Skeletal muscle cell (primary cell): ENCODE data around the gene ADCYAP1R1.
"Not testable (repeated sequence)": the region's sequence is repeated elsewhere in the genome, so short reads cannot be mapped to it uniquely, and the experiment has no call there.

Experiments used
- DNase-seq: peaks from one replicate; pipeline ENCODE4 v3.0.0-alpha.2; 2010; ENCODE audit warnings: low read depth
- H3K4me3 ChIP-seq: 2 replicates; pipeline ENCODE4 v1.5.1; 2011; ENCODE audit warnings: low read depth, mild to moderate bottlenecking, control low read depth, low read length, moderate library complexity

The ADCYAP1R1 gene

GRCh38 chr7:31120800-31121513 lies 68.8 kb downstream of the ADCYAP1R1 start:
- no peak overlapping the region for H3K4me3 ChIP-seq
- DNase-seq = no peak

GRCh38 chr7:31121601-31122000 lies 69.5 kb downstream of the ADCYAP1R1 start:
- no peak overlapping the region for H3K4me3 ChIP-seq

GRCh38 chr7:31122649-31123058 lies 70.5 kb downstream of the ADCYAP1R1 start:
- H3K4me3 ChIP-seq = no peak overlapping the region
- DNase-seq = peak; percentile 46

More at GRCh38 chr7:31121601-31122000, 69.5 kb downstream of the ADCYAP1R1 start:
- DNase-seq = no peak

GRCh38 chr7:31123321-31123720 lies 71.2 kb downstream of the ADCYAP1R1 start:
- H3K4me3 ChIP-seq = no peak overlapping the region
- no peak for DNase-seq

GRCh38 chr7:31123726-31124125 lies 71.6 kb downstream of the ADCYAP1R1 start:
- DNase-seq = no peak

GRCh38 chr7:31125171-31125570 lies 73.1 kb downstream of the ADCYAP1R1 start:
- DNase-seq = no peak
- no peak overlapping the region for H3K4me3 ChIP-seq

More at GRCh38 chr7:31123726-31124125, 71.6 kb downstream of the ADCYAP1R1 start:
- no peak overlapping the region for H3K4me3 ChIP-seq

GRCh38 chr7:31126976-31127375 lies 74.9 kb downstream of the ADCYAP1R1 start:
- H3K4me3 ChIP-seq = no peak overlapping the region
- peak; percentile 1 for DNase-seq

- no peak for DNase-seq
- no peak overlapping the region for H3K4me3 ChIP-seq
These were observed 77.0 kb downstream of the ADCYAP1R1 start for GRCh38 chr7:31129067-31129466.

- no peak for DNase-seq
- H3K4me3 ChIP-seq = no peak overlapping the region
These were observed 81.4 kb downstream of the ADCYAP1R1 start for GRCh38 chr7:31133497-31133896.

- peak; percentile 15 for DNase-seq
These were observed 82.4 kb downstream of the ADCYAP1R1 start for GRCh38 chr7:31134246-31135188.

GRCh38 chr7:31137234-31137633 lies 85.1 kb downstream of the ADCYAP1R1 start:
- H3K4me3 ChIP-seq = no peak overlapping the region
- no peak for DNase-seq

More at GRCh38 chr7:31134246-31135188, 82.4 kb downstream of the ADCYAP1R1 start:
- no peak overlapping the region for H3K4me3 ChIP-seq

GRCh38 chr7:31145339-31145738 lies 93.2 kb downstream of the ADCYAP1R1 start:
- DNase-seq = no peak
- no peak overlapping the region for H3K4me3 ChIP-seq

GRCh38 chr7:31146030-31146429 lies 93.9 kb downstream of the ADCYAP1R1 start:
- DNase-seq = no peak
- no peak overlapping the region for H3K4me3 ChIP-seq

- DNase-seq = no peak
- H3K4me3 ChIP-seq = no peak overlapping the region
These were observed 94.4 kb downstream of the ADCYAP1R1 start for GRCh38 chr7:31146538-31146937.

GRCh38 chr7:31151849-31152248 lies 99.7 kb downstream of the ADCYAP1R1 start:
- no peak for DNase-seq
- H3K4me3 ChIP-seq = no peak overlapping the region

GRCh38 chr7:31153318-31153717 lies 101.2 kb downstream of the ADCYAP1R1 start:
- not testable (repeated sequence) for H3K4me3 ChIP-seq, DNase-seq

- no peak overlapping the region for H3K4me3 ChIP-seq
- DNase-seq = no peak
These were observed 108.8 kb downstream of the ADCYAP1R1 start for GRCh38 chr7:31160941-31161340.
